SK-N-SH (cell line): ENCODE data around the gene TRIM8. TPM values are rescaled to one million over a fixed set of nuclear protein-coding genes. Genes with fewer than 3 reads are reported as not detected.

Experiments used
- CTCF ChIA-PET: fragments of 300-600, 350-600 bp; formaldehyde crosslinking; extraction: SDS; loops from one replicate; lab custom pipeline; 2021; lab: Yijun Ruan, JAX
- POLR2A ChIA-PET: fragments of 350-600 bp; sonication (Branson Sonifier 250); formaldehyde crosslinking; extraction: SDS; loops from one replicate; lab custom pipeline; 2020; ENCODE audit warnings: antibody characterized with exemption, inconsistent platforms; lab: Yijun Ruan, JAX
- DNase-seq: peaks from one replicate; pipeline ENCODE4 v3.0.0; 2012
- H2AFZ ChIP-seq: fragments of 200-600 bp; sonication (generic); 2 replicates; pipeline ENCODE4 v1.8.1; 2016; ENCODE audit warnings: antibody characterized with exemption, mild to moderate bottlenecking, low read depth
- H3F3A ChIP-seq: fragments of 200-600 bp; sonication (generic); replicated peaks from 2 replicates; pipeline ENCODE3; 2016; ENCODE audit warnings: antibody characterized with exemption, mild to moderate bottlenecking; ENCODE audit not compliant: insufficient read depth
- H3K27ac ChIP-seq, 2 experiments: fragments of 200-500 bp in 1 of 2; fragments of 200-600 bp in 1 of 2; sonication (Bioruptor generic) in 1 of 2; sonication (generic), shearing (Covaris generic) in 1 of 2; 2 replicates each; pipeline versions ENCODE4 v1.5.1 to v1.6.1; 2014 to 2016; ENCODE audit warnings: low read depth in 2 of 2, inconsistent platforms in 1 of 2, low read length in 1 of 2, mild to moderate bottlenecking in 1 of 2, mixed read lengths in 1 of 2
- H3K27me3 ChIP-seq: fragments of 200-600 bp; sonication (generic), shearing (Covaris generic); 2 replicates; pipeline ENCODE4 v1.6.1; 2016; ENCODE audit warnings: mixed run types; ENCODE audit not compliant: insufficient read depth
- H3K36me3 ChIP-seq, 2 experiments: fragments of 200-500 bp in 1 of 2; fragments of 200-600 bp in 1 of 2; sonication (Bioruptor generic) in 1 of 2; sonication (generic) in 1 of 2; replicated peaks in 1 of 2; 2 replicates each; pipeline versions ENCODE3 to v1.5.1; 2014 to 2016; ENCODE audit warnings: low read length in 1 of 2, mild to moderate bottlenecking in 1 of 2; ENCODE audit not compliant: insufficient read depth in 2 of 2, control insufficient read depth in 1 of 2
- H3K4me1 ChIP-seq, 2 experiments: fragments of 200-500 bp in 1 of 2; fragments of 200-600 bp in 1 of 2; sonication (Bioruptor generic) in 1 of 2; sonication (generic), shearing (Covaris generic) in 1 of 2; 2 replicates each; pipeline versions ENCODE4 v1.5.1 to v1.6.1; 2014 to 2016; ENCODE audit warnings: low read depth in 1 of 2, low read length in 1 of 2, mixed run types in 1 of 2; ENCODE audit not compliant: insufficient read depth in 2 of 2, control insufficient read depth in 1 of 2
- H3K4me2 ChIP-seq: fragments of 200-600 bp; sonication (generic), shearing (Covaris generic); 2 replicates; pipeline ENCODE4 v1.6.1; 2017; ENCODE audit warnings: mixed run types
- H3K4me3 ChIP-seq, 2 experiments: fragments of 200-500 bp in 1 of 2; fragments of 200-600 bp in 1 of 2; sonication (Bioruptor generic) in 1 of 2; sonication (generic), shearing (Covaris generic) in 1 of 2; 2 replicates each; pipeline versions ENCODE4 v1.5.1 to v1.8.1; 2014 to 2016; ENCODE audit warnings: low read depth in 2 of 2, inconsistent platforms in 1 of 2, low read length in 1 of 2, mild to moderate bottlenecking in 1 of 2, mixed read lengths in 1 of 2, moderate library complexity in 1 of 2
- H3K79me2 ChIP-seq: fragments of 200-600 bp; sonication (generic); 2 replicates; pipeline ENCODE4 v1.8.1; 2017; ENCODE audit warnings: mild to moderate bottlenecking; ENCODE audit not compliant: insufficient read depth
- H3K9ac ChIP-seq: fragments of 200-600 bp; sonication (generic); 2 replicates; pipeline ENCODE4 v1.6.1; 2017; ENCODE audit warnings: mixed run types
- H3K9me2 ChIP-seq: fragments of 200-600 bp; sonication (generic); 2 replicates; pipeline ENCODE4 v1.6.1; 2017; ENCODE audit warnings: mixed run types
- H3K9me3 ChIP-seq: fragments of 200-600 bp; sonication (generic); 2 replicates; pipeline ENCODE4 v1.6.1; 2017; ENCODE audit warnings: mixed run types, mild to moderate bottlenecking, moderate library complexity
- H4K20me1 ChIP-seq: fragments of 200-600 bp; sonication (generic); 2 replicates; pipeline ENCODE4 v1.6.1; 2017; ENCODE audit warnings: mild to moderate bottlenecking, mixed run types; ENCODE audit not compliant: insufficient read depth
- CTCF ChIP-seq: fragments of 200-600 bp; sonication (generic); IDR thresholded peaks from 2 replicates; pipeline ENCODE4 v1.6.1; 2017; ENCODE audit warnings: antibody characterized with exemption, mild to moderate bottlenecking, moderate library complexity
- EP300 ChIP-seq, 2 experiments: IDR thresholded peaks; 2 replicates each; pipeline versions ENCODE4 v1.4.0 to v1.6.1; 2012; ENCODE audit warnings: borderline replicate concordance in 1 of 2, low read depth in 1 of 2, low read length in 1 of 2
- FOXJ3 ChIP-seq: sonication (generic); formaldehyde crosslinking; IDR thresholded peaks from 2 replicates; pipeline ENCODE4 v1.5.1; 2020; ENCODE audit warnings: mild to moderate bottlenecking, missing genetic modification reagents
- PBX3 ChIP-seq: IDR thresholded peaks from 2 replicates; pipeline ENCODE4; 2012
- RAD21 ChIP-seq: IDR thresholded peaks from 2 replicates; pipeline ENCODE4 v1.6.1; 2012; ENCODE audit warnings: mild to moderate bottlenecking, low read length
- SMC3 ChIP-seq: IDR thresholded peaks from 2 replicates; pipeline ENCODE4 v1.6.1; 2012; ENCODE audit warnings: low read depth, low read length, improper control_type of control experiment
- USF2 ChIP-seq: fragments of 150-350 bp; IDR thresholded peaks from 2 replicates; pipeline ENCODE4 v1.6.1; 2017; ENCODE audit warnings: antibody characterized with exemption, low read length, low read depth, borderline replicate concordance
- ZBTB33 ChIP-seq: IDR thresholded peaks from 2 replicates; pipeline ENCODE4 v1.4.0; 2012; ENCODE audit warnings: low read depth, borderline replicate concordance
- WGBS: methylation state at CpG from one replicate; pipeline ENCODE4 v1.1.6; 2017; ENCODE audit warnings: low lambda C conversion rate; 5-methylcytosine and 5-hydroxymethylcytosine counted together
- polyA plus RNA-seq, 3 experiments: library from polyadenylated mRNA; depleted of rRNA; stranded (reverse); fragments of >200 nt; gene quantifications; 2 replicates each; pipeline ENCODE4 v1.2.3, GENCODE V29; 2012

TRIM8 gene
- polyA plus RNA-seq, 1 of the 3 experiments (the other 2 are of a cell fraction) = 108 TPM

GRCh38 chr10:102678068-102678400 is 33.8 kb downstream of the TRIM8 start (continued):
- no peak for TF ChIP-seq PBX3
- TF ChIP-seq EP300 (IDR thresholded peaks at IDR 0.05; ENCODE audit: borderline replicate concordance in 1 of 2, low read depth in 1 of 2, low read length in 1 of 2) = no peak
- TF ChIP-seq USF2 = no peak
- no peak for TF ChIP-seq FOXJ3 (CRISPR knock-in tag)

- 61% methylated on average over 8 of the region's 9 CpGs for WGBS
- ChIA-PET POLR2A (interaction anchor here (0.8 kb wide), 1 partner anchor 35 kb away, joined by 3 read pairs; no protein-coding TSS in a partner anchor), CTCF (interaction anchor here (0.7 to 12.9 kb wide), 21 partner anchors 10 to 285 kb away, joined by 3 to 123 read pairs (median 5); partner anchors contain the start of genes ARL3, CYP17A1, SFXN2 and TRIM8)
- Histone ChIP-seq H3F3A (peaks cover 10% of the 10 kb centered on the region), H3K9me2 (no peaks in the 10 kb centered on the region), H3K36me3 (peaks cover 4 to 8% of the 10 kb centered on the region in 2 experiments), H3K79me2 (no peaks in the 10 kb centered on the region), H3K4me3 (peak overlapping the region in 1 of 2 experiments; percentile 32; a peak in 1 of 4 replicates), H3K27ac (no peak overlapping the region; a peak in 1 of 4 replicates), H3K27me3 (no peaks in the 10 kb centered on the region), H3K4me1 (peaks cover 23 to 52% of the 10 kb centered on the region in 2 experiments), H3K9ac (no peak overlapping the region), H3K4me2 (no peak overlapping the region), H3K9me3 (no peaks in the 10 kb centered on the region), H2AFZ (no peak overlapping the region), H4K20me1 (no peaks in the 10 kb centered on the region)
- TF ChIP-seq RAD21 = peak; percentile 64
- peak; percentile 68 for TF ChIP-seq CTCF
- TF ChIP-seq ZBTB33 = no peak
- TF ChIP-seq SMC3 = peak; percentile 55
- DNase-seq = peak; percentile 81
These were observed 34.6 kb downstream of the TRIM8 start for GRCh38 chr10:102678842-102679289.
